Measurements from ENCODE around the gene MAGEA3. TPM values are rescaled to one million over a fixed set of nuclear protein-coding genes. Genes with fewer than 3 reads are reported as not detected.
"Not testable (repeated sequence)": the region's sequence is repeated elsewhere in the genome, so short reads cannot be mapped to it uniquely, and the experiment has no call there.

MAGEA3 gene, protein sequence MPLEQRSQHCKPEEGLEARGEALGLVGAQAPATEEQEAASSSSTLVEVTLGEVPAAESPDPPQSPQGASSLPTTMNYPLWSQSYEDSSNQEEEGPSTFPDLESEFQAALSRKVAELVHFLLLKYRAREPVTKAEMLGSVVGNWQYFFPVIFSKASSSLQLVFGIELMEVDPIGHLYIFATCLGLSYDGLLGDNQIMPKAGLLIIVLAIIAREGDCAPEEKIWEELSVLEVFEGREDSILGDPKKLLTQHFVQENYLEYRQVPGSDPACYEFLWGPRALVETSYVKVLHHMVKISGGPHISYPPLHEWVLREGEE
- total RNA-seq = not detected

DNA sequence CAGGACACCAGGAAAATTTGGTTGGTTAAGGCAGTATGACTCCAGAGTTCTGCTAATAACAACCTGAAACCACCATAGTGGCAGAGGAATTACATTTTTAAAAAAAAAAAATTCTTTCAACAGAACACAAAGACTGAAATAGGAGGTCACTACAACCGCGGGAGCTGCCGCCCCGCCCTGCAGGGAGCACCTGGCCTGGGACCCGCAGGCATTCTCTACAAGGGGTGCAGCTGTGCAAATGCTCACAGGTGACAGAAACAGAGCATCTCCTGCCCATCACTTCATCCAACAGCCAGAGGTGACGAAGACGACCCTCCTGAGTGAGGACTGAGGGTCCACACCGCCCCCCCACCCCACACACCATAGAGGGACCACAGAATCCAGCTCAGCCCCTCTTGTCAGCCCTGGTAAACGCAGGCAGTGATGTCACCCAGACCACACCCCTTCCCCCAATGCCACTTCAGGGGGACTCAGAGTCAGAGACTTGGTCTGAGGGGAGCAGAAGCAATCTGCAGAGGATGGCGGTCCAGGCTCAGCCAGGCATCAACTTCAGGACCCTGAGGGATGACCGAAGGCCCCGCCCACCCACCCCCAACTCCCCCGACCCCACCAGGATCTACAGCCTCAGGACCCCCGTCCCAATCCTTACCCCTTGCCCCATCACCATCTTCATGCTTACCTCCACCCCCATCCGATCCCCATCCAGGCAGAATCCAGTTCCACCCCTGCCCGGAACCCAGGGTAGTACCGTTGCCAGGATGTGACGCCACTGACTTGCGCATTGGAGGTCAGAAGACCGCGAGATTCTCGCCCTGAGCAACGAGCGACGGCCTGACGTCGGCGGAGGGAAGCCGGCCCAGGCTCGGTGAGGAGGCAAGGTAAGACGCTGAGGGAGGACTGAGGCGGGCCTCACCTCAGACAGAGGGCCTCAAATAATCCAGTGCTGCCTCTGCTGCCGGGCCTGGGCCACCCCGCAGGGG lies at the start of gene MAGEA3:
Gene MAGEA3, plus strand, starts transcription at position 843 of the 980 bp plus-strand sequence. CDS start 2,039 bp downstream, outside the sequence.
- H3K4me1 ChIP-seq; H3K4me3 ChIP-seq; H3K27me3 ChIP-seq; H3K36me3 ChIP-seq; intact Hi-C loops (cut with DNase I; ENCODE audit: low total_unique reads); H3K27ac ChIP-seq; DNase-seq; H3K9me3 ChIP-seq: not testable (repeated sequence)

DNA sequence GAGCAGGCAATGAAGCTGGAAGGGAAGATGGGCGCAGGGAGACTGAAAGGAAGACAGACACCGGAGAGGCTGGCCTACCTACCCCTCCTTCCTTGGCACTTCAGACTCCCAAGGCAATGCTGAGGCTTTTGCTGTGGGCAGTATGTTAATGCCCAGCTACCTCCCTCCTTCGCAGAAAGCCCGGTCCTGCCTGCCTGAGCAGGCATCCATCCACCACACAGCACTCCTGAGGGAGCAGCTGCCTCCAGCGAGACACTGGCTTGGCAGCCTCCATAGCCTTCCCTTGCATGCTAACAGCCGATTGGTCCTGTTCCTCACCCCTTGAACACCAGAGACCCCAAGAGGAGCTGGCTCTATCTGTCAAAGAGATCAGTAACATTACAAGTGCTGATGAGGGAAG lies 46.5 kb upstream of the MAGEA3 start:
- no peak overlapping the region for H3K27ac ChIP-seq
- no peaks in the 10 kb centered on the region for H3K4me1 ChIP-seq
- DNase-seq = no peak
- TF ChIP-seq POLR2A (IDR thresholded peaks at IDR 0.05) = no peak
- TF ChIP-seq, protein P1, sequence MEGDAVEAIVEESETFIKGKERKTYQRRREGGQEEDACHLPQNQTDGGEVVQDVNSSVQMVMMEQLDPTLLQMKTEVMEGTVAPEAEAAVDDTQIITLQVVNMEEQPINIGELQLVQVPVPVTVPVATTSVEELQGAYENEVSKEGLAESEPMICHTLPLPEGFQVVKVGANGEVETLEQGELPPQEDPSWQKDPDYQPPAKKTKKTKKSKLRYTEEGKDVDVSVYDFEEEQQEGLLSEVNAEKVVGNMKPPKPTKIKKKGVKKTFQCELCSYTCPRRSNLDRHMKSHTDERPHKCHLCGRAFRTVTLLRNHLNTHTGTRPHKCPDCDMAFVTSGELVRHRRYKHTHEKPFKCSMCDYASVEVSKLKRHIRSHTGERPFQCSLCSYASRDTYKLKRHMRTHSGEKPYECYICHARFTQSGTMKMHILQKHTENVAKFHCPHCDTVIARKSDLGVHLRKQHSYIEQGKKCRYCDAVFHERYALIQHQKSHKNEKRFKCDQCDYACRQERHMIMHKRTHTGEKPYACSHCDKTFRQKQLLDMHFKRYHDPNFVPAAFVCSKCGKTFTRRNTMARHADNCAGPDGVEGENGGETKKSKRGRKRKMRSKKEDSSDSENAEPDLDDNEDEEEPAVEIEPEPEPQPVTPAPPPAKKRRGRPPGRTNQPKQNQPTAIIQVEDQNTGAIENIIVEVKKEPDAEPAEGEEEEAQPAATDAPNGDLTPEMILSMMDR (IDR thresholded peaks at IDR 0.05) = no peak
- H3K27me3 ChIP-seq = no peaks in the 10 kb centered on the region
- no peak overlapping the region for H3K4me3 ChIP-seq
- intact Hi-C loops (cut with DNase I; ENCODE audit: low total_unique reads) = no loop called here
- H3K36me3 ChIP-seq = no peaks in the 10 kb centered on the region
- H3K9me3 ChIP-seq = no peaks in the 10 kb centered on the region

DNA sequence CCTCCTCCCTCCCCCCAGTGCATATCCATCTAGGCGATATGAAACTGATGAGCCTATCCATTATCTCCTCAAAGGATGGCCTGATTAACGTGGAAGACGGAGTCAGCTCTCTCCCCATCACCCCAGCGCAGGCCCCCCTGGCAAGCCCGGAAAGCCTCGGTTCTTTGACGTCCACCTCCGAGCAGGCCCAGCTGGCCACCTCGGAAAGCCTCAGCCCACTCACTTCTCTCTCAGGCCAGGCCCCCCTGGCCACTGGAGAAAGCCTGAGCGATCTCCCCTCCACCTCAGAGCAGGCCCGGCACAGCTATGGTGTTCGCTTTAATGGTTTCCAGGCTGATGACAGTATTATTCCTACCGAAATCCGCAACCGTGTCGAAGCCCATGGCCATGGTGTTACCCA lies 46.1 kb upstream of the MAGEA3 start:
- no peaks in the 10 kb centered on the region for H3K4me1 ChIP-seq
- intact Hi-C loops (cut with DNase I; ENCODE audit: low total_unique reads) = no loop called here
- no peaks in the 10 kb centered on the region for H3K36me3 ChIP-seq
- no peak overlapping the region for H3K4me3 ChIP-seq
- H3K9me3 ChIP-seq = no peaks in the 10 kb centered on the region
- TF ChIP-seq, protein P1 (IDR thresholded peaks at IDR 0.05) = no peak
- TF ChIP-seq POLR2A (IDR thresholded peaks at IDR 0.05) = no peak
- H3K27ac ChIP-seq = no peak overlapping the region
- no peaks in the 10 kb centered on the region for H3K27me3 ChIP-seq
- no peak for DNase-seq

DNA sequence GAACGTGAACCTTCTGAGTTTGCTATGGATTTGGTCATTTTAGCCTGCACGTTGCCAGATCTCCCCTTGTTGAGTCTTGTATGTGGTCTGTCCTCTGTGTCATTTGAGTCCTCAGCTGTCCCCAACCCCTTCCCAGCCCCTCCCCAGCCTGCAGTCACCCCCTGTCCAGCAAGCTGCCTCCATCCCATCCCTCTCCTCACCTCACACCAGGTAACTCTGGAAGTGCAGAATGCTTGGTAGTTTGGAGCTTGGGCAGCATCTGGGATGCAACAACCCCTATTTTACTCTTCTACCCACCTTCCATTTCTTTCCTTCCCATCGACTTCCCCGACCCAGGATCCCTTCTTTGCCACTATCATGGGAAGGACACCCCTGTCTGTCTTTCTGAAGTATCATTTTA lies 42.5 kb upstream of the MAGEA3 start:
- TF ChIP-seq, protein P1 (IDR thresholded peaks at IDR 0.05) = no peak
- TF ChIP-seq POLR2A (IDR thresholded peaks at IDR 0.05) = no peak
- Histone ChIP-seq H3K4me3 (no peak overlapping the region), H3K27ac (no peak overlapping the region), H3K36me3 (no peaks in the 10 kb centered on the region), H3K9me3 (no peaks in the 10 kb centered on the region), H3K27me3 (no peaks in the 10 kb centered on the region), H3K4me1 (no peaks in the 10 kb centered on the region)
- DNase-seq = no peak
- intact Hi-C loops (cut with DNase I; ENCODE audit: low total_unique reads) = no loop called here

DNA sequence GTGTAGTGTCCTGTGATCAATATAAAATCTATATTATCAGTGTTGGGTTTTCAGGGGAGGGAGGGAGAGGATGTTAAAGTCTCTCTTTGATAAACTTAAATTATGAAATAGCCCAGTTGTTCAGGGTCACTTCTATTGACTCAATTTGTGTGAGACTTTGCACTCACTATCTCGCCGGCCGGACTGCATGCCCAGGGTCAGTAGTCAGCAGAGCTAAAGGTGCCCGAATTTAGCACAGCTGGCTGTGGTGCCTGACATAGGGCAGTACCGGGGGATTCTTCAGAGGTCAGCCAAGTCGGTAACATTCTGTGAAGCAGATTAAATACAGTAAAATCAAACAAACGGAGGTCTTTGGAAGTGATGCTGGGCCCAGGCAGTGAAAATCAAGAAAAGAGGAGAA lies 41.7 kb upstream of the MAGEA3 start:
- DNase-seq = no peak
- TF ChIP-seq, protein P1 (IDR thresholded peaks at IDR 0.05) = no peak
- no peak for TF ChIP-seq POLR2A (IDR thresholded peaks at IDR 0.05)
- Histone ChIP-seq H3K27ac (no peak overlapping the region), H3K27me3 (no peaks in the 10 kb centered on the region), H3K36me3 (no peaks in the 10 kb centered on the region), H3K4me3 (no peak overlapping the region), H3K4me1 (no peaks in the 10 kb centered on the region), H3K9me3 (no peaks in the 10 kb centered on the region)
- intact Hi-C loops (cut with DNase I; ENCODE audit: low total_unique reads) = no loop called here

All from uterus (tissue), 4 donors.